ENCODE data around the gene TUBGCP2. TPM values are rescaled to one million over a fixed set of nuclear protein-coding genes. Genes with fewer than 3 reads are reported as not detected.

Gene TUBGCP2
- total RNA-seq, 3 donors from 2014 or later = 48.1 to 63.4 (median 58.8) TPM

DNA sequence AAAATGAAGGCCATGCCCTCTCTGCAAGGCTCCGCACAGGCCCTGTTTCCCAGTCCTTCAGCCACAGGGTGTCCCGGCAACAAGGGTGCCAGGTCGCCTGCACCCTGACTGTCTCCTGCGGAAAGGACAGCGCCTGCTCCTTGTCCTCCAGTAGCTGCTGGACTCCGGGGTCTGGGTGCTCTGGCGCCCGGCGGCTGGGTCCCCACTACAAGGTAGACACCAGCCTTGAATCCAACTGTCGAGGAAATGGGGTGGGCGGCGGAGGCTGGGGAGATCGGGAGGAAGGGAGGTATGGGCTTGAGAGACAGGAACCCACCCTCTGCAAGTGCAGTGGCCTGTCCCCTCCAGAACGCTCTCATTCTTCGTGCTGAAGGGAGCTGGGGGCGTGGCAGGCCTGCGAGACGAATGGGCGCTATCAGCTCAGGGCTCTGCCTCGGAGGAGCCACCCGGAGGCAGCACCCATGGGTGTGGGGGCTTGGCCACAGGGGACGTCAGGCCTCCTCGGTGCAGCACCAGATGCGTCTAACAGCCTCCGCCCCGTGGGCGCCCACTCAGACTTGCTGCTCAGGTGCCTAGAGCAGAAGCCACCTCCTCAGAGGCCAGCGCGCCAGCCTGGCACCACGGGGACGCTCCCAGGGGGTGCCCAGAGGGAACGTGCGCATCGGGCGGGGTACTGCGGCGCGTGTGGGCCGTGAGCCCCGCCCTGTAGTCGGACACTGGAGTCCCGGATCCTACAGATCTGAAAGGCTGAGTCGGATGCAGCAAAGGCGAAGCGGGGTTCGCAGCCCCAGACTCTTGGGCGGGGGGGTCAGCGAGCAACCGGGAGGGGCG lies 47.6 kb downstream of the TUBGCP2 start:
- DNase-seq = peak; percentile 74 to 87 (median 82)

GRCh38 chr10:133259602-133259989 lies 49.1 kb downstream of the TUBGCP2 start:
- Histone ChIP-seq H3K4me1 (ENCODE audit: low read depth) (peaks cover 48% of the 10 kb centered on the region), H3K36me3 (ENCODE audit: low read depth) (no peaks in the 10 kb centered on the region), H3K9me3 (no peaks in the 10 kb centered on the region), H3K4me3 (no peak overlapping the region)
- intact Hi-C loops (cut with DNase I, micrococcal nuclease) = no loop called here
- no peak for TF ChIP-seq CTCF (IDR thresholded peaks at IDR 0.05)
- ATAC-seq = no peak
- no peak for DNase-seq

More for the DNA sequence above, 47.6 kb downstream of the TUBGCP2 start:
- Histone ChIP-seq H3K36me3 (ENCODE audit: low read depth) (no peaks in the 10 kb centered on the region), H3K4me1 (ENCODE audit: low read depth) (peaks cover 50% of the 10 kb centered on the region), H3K4me3 (peak overlapping the region; percentile 56), H3K9me3 (no peaks in the 10 kb centered on the region)
- no peak for TF ChIP-seq CTCF (IDR thresholded peaks at IDR 0.05)
- intact Hi-C loops (cut with DNase I, micrococcal nuclease) = no loop called here
- peak; percentile 66 for ATAC-seq

- Histone ChIP-seq H3K36me3 (ENCODE audit: low read depth) (no peaks in the 10 kb centered on the region), H3K9me3 (no peaks in the 10 kb centered on the region), H3K4me3 (no peak overlapping the region), H3K4me1 (ENCODE audit: low read depth) (peaks cover 42% of the 10 kb centered on the region)
- ATAC-seq (peak; percentile 4), DNase-seq (peak; percentile 59 to 86 (median 62))
- TF ChIP-seq CTCF (IDR thresholded peaks at IDR 0.05) = no peak
- intact Hi-C loops (cut with DNase I, micrococcal nuclease) = no loop called here
Measured at GRCh38 chr10:133258818-133259601, 49.7 kb downstream of the TUBGCP2 start.

- ATAC-seq = peak; percentile 42
- peaks cover 35% of the 10 kb centered on the region for H3K4me1 ChIP-seq (ENCODE audit: low read depth)
Measured at GRCh38 chr10:133258066-133258817, 50.4 kb downstream of the TUBGCP2 start.

More at GRCh38 chr10:133258066-133258817, 50.4 kb downstream of the TUBGCP2 start:
- Histone ChIP-seq H3K4me3 (no peak overlapping the region), H3K36me3 (ENCODE audit: low read depth) (no peaks in the 10 kb centered on the region), H3K9me3 (no peaks in the 10 kb centered on the region)
- TF ChIP-seq CTCF (IDR thresholded peaks at IDR 0.05) = no peak
- intact Hi-C loops (cut with DNase I, micrococcal nuclease) = no loop called here
- peak; percentile 61 to 80 (median 76) for DNase-seq

All from mucosa of descending colon (tissue), 3 donors.